HG03025 (cell line): ENCODE data around the gene ANGPTL4.
"Not testable (repeated sequence)": the region's sequence is repeated elsewhere in the genome, so short reads cannot be mapped to it uniquely, and the experiment has no call there.

ENCODE experiments used
- ATAC-seq: cut with Tn5 transposase; IDR thresholded peaks from one replicate; pipeline ENCODE4 v1.9.1; 2021; ENCODE audit warnings: mild to moderate bottlenecking, moderate library complexity; ENCODE audit not compliant: unreplicated experiment, low FRiP score

Gene ANGPTL4

GRCh38 chr19:8388612-8388958 lies 24.6 kb downstream of the ANGPTL4 start:
- ATAC-seq = no peak

GRCh38 chr19:8389891-8390616 lies 26.1 kb downstream of the ANGPTL4 start, which contains the start of gene RAB11B:
RAB11B (plus strand) TSS chr19:8390360; CDS start chr19:8390417, 57 bp downstream.
- peak; percentile 80 for ATAC-seq

- ATAC-seq = peak; percentile 42
These were observed 26.6 kb downstream of the ANGPTL4 start for GRCh38 chr19:8390617-8390981.

- no peak for ATAC-seq
These were observed 27.5 kb downstream of the ANGPTL4 start for GRCh38 chr19:8391198-8392016.

GRCh38 chr19:8392017-8392591 lies 28.1 kb downstream of the ANGPTL4 start:
- ATAC-seq = no peak

GRCh38 chr19:8393192-8393870 lies 29.4 kb downstream of the ANGPTL4 start:
- ATAC-seq = no peak

GRCh38 chr19:8393871-8394250 lies 29.9 kb downstream of the ANGPTL4 start:
- ATAC-seq = no peak

- ATAC-seq = no peak
These were observed 31.7 kb downstream of the ANGPTL4 start for GRCh38 chr19:8395621-8396082.

GRCh38 chr19:8396185-8396562 lies 32.2 kb downstream of the ANGPTL4 start:
- no peak for ATAC-seq

GRCh38 chr19:8396563-8397203 lies 32.7 kb downstream of the ANGPTL4 start:
- ATAC-seq = no peak

GRCh38 chr19:8397271-8397670 lies 33.3 kb downstream of the ANGPTL4 start:
- no peak for ATAC-seq

- no peak for ATAC-seq
These were observed 33.9 kb downstream of the ANGPTL4 start for GRCh38 chr19:8397746-8398310.

GRCh38 chr19:8398311-8398771 lies 34.4 kb downstream of the ANGPTL4 start:
- no peak for ATAC-seq

- ATAC-seq = no peak
These were observed 35.8 kb downstream of the ANGPTL4 start for GRCh38 chr19:8399681-8400188.

- no peak for ATAC-seq
These were observed 38.0 kb downstream of the ANGPTL4 start for GRCh38 chr19:8401981-8402411.

GRCh38 chr19:8403098-8403819 lies 39.3 kb downstream of the ANGPTL4 start:
- no peak for ATAC-seq

GRCh38 chr19:8403820-8404109 lies 39.8 kb downstream of the ANGPTL4 start:
- no peak for ATAC-seq

GRCh38 chr19:8404391-8405151 lies 40.6 kb downstream of the ANGPTL4 start:
- no peak for ATAC-seq

GRCh38 chr19:8410718-8411117 lies 46.8 kb downstream of the ANGPTL4 start:
- not testable (repeated sequence) for ATAC-seq
